GM12872 (cell line): Measurements from ENCODE around the gene IFNAR1.

Experiments used
- CTCF ChIP-seq: IDR thresholded peaks from 3 replicates; pipeline ENCODE4 v1.5.1; 2011; ENCODE audit warnings: low read depth, mild to moderate bottlenecking, low read length, moderate library complexity; ENCODE audit not compliant: insufficient read depth

Gene IFNAR1

DNA sequence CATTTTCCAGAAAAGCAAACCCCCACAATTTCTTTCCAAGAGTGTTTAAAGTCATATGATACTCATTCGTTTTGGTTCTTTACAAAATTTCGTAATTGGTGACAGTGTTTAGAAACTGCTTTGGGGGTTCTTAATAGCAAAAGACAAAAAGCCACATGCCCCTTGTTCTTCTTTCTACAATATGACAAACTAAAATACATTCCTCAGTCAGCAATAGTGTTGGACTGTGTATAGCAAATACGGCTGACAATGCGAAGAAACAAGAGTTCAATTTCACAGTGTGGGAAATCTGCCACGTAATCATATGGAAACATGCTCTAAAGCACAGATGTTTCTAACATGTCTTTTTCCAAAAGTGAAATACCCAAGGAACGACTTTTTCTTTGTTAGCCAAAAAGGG lies 7.6 kb upstream of the IFNAR1 start:
- no peak for TF ChIP-seq CTCF

DNA sequence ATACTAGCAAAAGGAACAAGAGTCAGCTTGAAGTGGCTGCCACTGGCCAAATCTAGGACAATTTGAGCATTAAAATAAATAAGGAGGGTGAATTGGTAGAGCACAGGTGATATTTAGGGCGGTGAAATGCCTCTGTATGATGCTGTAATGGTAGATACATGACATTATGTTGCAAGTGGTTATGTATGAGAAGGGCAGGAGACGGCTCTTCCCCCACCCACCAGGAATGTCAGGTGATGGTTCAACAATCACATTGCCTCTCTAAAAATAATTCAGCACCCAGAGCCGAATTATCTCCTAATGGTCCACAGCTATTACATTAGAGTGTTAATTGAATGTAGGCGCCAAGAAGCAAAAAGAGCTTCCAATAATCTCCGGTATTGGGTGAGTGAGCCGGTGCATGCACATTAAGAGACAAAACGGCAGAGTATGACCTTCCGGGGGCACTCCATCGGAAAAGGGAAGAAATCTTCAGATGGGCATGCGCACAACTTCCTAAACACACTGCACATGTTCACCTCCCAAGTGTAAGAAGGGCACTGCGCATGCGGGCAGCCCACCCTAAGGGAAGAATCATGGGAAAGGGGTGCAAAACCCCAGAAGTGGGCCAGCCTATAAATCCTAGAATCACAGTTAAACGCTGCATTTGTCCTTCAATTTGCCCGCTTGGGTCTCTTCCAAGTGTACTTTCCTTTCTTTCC lies 6.8 kb upstream of the IFNAR1 start:
- TF ChIP-seq CTCF: no peak

DNA sequence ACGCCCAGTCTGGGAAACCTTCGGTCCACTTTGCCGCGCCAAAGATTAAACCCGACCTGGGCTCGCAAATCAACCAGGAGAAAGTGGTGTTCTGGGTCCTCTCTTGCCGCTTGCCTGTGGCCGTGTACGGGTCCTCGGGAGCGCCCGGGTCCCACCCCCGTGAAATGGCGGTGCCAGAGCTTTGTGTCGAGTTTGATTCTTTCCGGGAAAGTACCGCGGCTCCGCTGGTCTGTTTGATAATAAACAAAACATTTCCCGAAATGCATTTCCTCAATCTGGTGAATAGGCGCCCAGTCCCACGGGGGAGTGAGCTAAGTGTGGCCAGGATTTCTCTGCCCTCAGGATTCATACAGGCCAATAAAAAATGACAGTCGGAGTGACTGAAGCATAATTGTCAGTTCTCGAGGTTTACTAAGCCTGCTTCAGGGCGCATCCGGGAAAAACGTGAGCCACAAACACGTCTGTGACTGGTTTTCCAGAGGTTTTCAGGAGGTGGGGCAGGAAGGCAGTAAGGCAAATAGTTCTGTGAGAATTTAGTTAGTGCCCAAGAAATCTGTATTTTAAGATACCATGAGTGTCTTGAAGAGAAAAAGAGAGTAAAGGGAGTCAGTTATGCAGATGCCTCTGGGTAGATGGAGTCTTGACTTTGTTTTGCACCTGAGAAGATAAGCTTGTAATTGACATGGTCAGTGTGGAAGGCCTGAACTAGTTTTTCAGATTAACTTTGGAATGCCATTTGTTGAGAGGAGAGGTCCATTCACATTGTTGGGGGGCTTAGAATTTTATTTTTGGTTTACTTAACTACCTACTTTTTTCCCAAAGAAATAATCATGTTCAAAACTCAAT lies 675 bp downstream of the IFNAR1 start:
- no peak for TF ChIP-seq CTCF

DNA sequence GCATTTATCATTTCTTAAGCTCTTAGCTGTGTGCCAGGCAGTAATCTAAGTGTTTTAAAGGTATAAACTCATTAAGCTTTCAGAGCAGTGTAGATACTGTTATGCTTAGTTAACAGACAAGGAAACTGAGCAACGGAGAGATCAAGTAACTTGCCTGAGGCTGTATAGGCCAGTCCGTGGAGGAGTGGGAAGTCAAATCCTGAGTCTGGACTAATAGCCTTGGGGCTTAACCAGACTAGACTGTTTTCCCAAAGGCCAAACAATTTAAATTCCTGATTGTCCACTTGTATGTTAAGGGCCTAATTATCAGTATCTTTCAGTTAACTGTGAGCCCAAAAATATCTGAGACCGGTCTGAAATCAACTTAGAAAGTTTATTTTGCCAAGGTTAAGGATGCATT lies 2.6 kb downstream of the IFNAR1 start:
- no peak for TF ChIP-seq CTCF

- no peak for TF ChIP-seq CTCF
Observed at GRCh38 chr21:33327792-33328433, 3.1 kb downstream of the IFNAR1 start.

DNA sequence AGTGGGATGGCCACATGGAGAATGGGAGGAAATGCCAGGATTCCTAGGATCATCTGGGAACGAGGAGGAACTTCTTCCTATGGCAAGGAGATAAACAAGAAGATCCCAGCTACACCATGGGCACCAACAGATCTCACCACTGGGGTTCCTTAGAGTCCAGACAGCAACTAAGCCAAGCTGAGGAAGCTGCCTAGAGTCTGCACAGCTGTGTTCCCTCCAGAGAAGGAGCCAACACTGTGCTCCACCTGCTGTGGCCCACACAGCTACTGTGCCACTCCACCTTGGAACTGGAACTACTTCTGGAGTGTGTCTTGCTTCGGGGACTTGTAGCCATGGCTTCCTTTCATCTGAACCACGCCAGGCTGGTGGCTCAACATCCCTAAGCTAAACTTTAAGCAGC lies 6.0 kb downstream of the IFNAR1 start:
- no peak for TF ChIP-seq CTCF

DNA sequence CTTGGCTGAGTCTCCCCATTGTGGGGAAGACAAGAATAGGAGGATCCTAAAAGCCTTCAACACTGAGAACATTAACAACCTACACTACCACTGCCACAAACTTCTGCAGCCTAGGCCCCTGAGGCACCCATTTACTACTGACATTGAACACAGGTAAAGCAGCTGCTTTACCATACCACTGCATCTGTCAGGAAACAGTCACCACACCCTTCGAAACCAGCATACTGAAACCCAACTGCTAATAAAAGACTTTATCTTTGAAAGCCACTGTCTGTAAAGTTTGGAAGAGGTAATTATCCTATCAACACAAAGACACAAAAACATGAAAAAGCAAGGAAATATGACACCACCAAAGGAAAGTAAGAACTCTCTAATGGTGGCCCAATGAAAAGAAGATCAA lies 7.4 kb downstream of the IFNAR1 start:
- no peak for TF ChIP-seq CTCF
